NCI-H2107 treated with DMSO at 0.1 percent for 48 hours (cell line): ENCODE measurements around the gene SERPINA3.

Experiments used
- DNase-seq: peaks from one replicate; lab custom pipeline; 2025; ENCODE audit not compliant: unreplicated experiment; lab: John Stamatoyannopoulos, UW

The SERPINA3 gene

GRCh38 chr14:94650806-94651805 lies 38.9 kb downstream of the SERPINA3 start:
- no peak for DNase-seq

- DNase-seq: no peak
Measured at GRCh38 chr14:94653321-94653720, 41.1 kb downstream of the SERPINA3 start.

DNA sequence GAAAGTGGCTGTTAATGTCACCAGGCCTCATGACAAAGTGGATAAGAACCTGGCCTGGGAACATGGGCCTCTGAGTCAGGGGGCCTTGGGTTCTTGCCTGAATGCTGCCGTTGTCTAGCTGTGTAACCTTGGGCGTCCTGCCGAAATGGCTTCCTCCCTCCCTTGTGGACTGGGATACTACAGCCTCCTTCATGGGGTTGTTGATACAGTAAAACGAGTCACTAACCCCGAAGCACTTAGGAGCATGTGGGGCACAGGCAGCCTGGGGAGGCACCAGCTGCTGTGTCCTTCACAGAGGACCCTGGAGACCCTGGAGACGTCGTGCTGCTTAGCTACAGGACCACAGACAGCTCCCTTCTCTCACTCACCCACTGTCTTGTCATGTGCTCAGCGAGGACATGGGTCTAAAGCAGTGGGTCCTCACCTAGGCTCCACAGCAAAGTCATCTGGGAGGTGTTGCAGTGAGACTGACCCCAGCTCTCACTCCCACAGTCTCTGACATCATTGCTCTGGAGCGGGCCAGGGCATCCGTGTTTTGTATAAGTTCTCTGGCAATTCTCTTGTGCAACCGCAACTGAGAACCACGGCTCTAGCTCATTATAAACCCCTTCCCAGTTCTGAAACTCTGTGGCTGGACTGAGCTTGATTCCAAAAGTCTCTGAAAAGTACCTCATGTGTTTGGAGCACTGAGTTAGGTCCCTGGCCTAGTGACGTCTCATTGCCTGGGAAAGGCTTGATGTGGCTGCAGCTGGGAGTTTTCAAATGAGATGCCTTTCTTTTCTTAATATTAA lies 42.1 kb downstream of the SERPINA3 start:
- DNase-seq: no peak

DNA sequence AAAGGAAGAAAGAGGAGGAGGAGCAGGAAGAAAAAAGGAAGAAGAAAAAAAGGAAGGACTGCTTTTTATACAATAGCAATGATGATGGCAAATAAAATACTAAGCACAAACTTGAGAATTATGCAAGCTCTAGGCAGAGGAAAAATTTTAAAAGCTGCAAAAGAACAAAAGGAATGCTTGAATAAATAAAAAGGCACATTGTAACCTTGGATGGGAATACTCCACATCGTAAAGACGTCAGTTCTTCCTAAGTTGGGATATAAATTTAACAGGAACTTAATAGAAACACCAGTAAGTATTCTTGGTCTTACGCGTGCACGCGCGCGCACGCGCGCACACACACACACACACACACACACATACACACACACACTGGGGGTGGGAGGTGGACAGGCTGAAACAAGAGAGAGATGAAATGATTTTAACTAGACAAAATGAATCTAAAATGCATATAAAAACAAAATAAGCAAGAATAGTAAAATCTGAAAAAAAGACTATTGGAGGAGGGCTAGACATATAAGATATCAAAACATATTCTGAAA lies 43.0 kb downstream of the SERPINA3 start:
- DNase-seq: no peak

DNA sequence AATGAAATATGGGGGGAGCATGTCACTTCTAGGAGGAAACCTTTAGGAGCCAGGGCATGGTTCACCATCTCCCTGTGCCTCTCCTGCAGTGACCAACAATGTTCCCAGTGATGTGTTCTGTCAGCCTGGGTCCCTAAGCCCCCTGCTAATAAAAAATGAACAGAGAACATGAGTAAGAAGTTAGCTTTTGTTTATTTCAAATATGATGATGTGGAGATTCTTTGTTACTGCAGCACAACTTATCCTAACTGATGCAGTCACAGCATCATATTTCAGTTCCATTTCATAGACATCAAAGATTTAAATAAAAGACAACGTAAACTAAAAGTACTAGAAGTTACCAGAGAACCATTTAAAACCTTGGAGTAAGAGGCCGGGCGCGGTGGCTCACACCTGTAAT lies 43.9 kb downstream of the SERPINA3 start:
- DNase-seq: no peak

- no peak for DNase-seq
Measured at GRCh38 chr14:94659256-94659655, 47.1 kb downstream of the SERPINA3 start.

- DNase-seq: no peak
Measured at GRCh38 chr14:94659901-94660300, 47.7 kb downstream of the SERPINA3 start.

DNA sequence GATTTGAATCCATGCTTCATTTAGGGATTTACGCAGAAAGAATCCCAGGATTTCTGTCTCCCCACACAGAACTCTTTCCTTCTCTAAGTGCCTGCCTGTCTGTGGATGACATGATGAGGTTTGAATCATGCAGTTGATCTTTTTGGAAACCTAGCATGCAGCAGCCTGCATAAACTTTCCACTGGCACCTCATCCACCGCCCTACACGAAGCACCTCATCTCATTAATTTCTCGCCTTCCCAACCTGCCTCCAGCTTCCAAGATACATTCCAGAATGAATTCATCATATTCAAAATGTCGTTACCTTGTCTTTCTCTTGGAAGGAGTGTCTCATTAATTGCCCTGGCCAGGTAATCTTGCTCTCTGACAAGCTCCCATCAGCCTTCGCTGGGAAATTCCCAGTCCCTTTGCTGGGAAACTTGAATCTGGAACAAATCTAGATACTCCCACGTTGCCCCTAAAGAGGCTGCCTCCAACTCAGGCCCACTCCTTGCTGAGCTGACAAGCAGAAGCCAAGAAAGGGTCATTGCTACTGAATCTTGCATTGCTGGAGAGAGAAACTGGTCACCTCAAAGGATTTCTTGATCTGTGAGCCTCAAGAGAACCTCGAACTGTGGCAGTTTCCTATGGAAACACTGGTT lies 48.2 kb downstream of the SERPINA3 start:
- DNase-seq: no peak

GRCh38 chr14:94663538-94663937 lies 51.3 kb downstream of the SERPINA3 start:
- DNase-seq: no peak

GRCh38 chr14:94663965-94664704 lies 51.9 kb downstream of the SERPINA3 start:
- no peak for DNase-seq

- no peak for DNase-seq
Measured at GRCh38 chr14:94665121-94665520, 52.9 kb downstream of the SERPINA3 start.

- DNase-seq: no peak
Measured at GRCh38 chr14:94665544-94665943, 53.4 kb downstream of the SERPINA3 start.

- DNase-seq: no peak
Measured at GRCh38 chr14:94670692-94671285, 58.6 kb downstream of the SERPINA3 start.

GRCh38 chr14:94671870-94672444 lies 59.8 kb downstream of the SERPINA3 start:
- DNase-seq: no peak

GRCh38 chr14:94673071-94673470 lies 60.9 kb downstream of the SERPINA3 start:
- no peak for DNase-seq
